ENCODE results near the gene PPP1R26.
A peak's percentile ranks its signal among the peaks of the same experiment; 100 is the strongest.
"Not testable (repeated sequence)": the region's sequence is repeated elsewhere in the genome, so short reads cannot be mapped to it uniquely, and the experiment has no call there.

The PPP1R26 gene

GRCh38 chr9:135531096-135531495 is 51.5 kb downstream of the PPP1R26 start:
- no peak for DNase-seq
- H4K91ac ChIP-seq (ENCODE audit: low read depth, low read length) = no peak overlapping the region
- no peaks in the 10 kb centered on the region for H3K79me2 ChIP-seq (ENCODE audit: control insufficient read depth, insufficient read depth, low read length, poor library complexity)

GRCh38 chr9:135533113-135533512 is 53.5 kb downstream of the PPP1R26 start:
- no peak overlapping the region for H3K4ac ChIP-seq (ENCODE audit: low read depth, low read length)
- H3K23ac ChIP-seq (ENCODE audit: low read length) = no peak overlapping the region
- no peak overlapping the region for H3K27ac ChIP-seq (ENCODE audit: low read depth, low read length)
- H4K91ac ChIP-seq (ENCODE audit: low read depth, low read length) = no peak overlapping the region
- no peaks in the 10 kb centered on the region for H3K27me3 ChIP-seq (ENCODE audit: insufficient read depth, low read length)
- no peak for DNase-seq
- no peak overlapping the region for H4K12ac ChIP-seq (ENCODE audit: low read depth, low read length)
- H3K79me1 ChIP-seq (ENCODE audit: low read length) = peaks cover 2% of the 10 kb centered on the region
- no peak overlapping the region for H2BK12ac ChIP-seq (ENCODE audit: low read length)
- H4K8ac ChIP-seq (ENCODE audit: low read depth, low read length) = no peak overlapping the region
- H3K9ac ChIP-seq (ENCODE audit: low read length) = no peak overlapping the region
- H3K79me2 ChIP-seq (ENCODE audit: control insufficient read depth, insufficient read depth, low read length, poor library complexity) = no peaks in the 10 kb centered on the region
- H3K18ac ChIP-seq (ENCODE audit: low read length) = no peak overlapping the region
- no peak overlapping the region for H2BK120ac ChIP-seq (ENCODE audit: insufficient read depth, low read length, poor library complexity)
- H3K4me2 ChIP-seq (ENCODE audit: low read length) = no peak overlapping the region
- H3K9me3 ChIP-seq (ENCODE audit: insufficient read depth, low read depth, low read length) = no peaks in the 10 kb centered on the region
- no peaks in the 10 kb centered on the region for H3K36me3 ChIP-seq (ENCODE audit: control insufficient read depth in 1 of 2, insufficient read depth in 2 of 2, low read length in 2 of 2)
- H2AFZ ChIP-seq (ENCODE audit: insufficient read depth, low read length, poor library complexity) = no peak overlapping the region
- no peak overlapping the region for H3K14ac ChIP-seq (ENCODE audit: low read length)
- H2BK5ac ChIP-seq (ENCODE audit: low read depth, low read length, poor library complexity) = no peak overlapping the region
- no peak overlapping the region for H3K4me3 ChIP-seq (ENCODE audit: low read depth, low read length)
- H2AK5ac ChIP-seq (ENCODE audit: low read length) = no peak overlapping the region
- peaks cover 0 to 10% of the 10 kb centered on the region in 2 experiments for H3K4me1 ChIP-seq (ENCODE audit: control insufficient read depth in 1 of 2, insufficient read depth in 2 of 2, low read length in 2 of 2)
- WGBS (ENCODE audit: extremely low coverage, insufficient coverage, insufficient read length) = no CpG with 5 or more reads among the region's 3 CpGs

More at GRCh38 chr9:135531096-135531495, 51.5 kb downstream of the PPP1R26 start:
- H3K4me1 ChIP-seq (ENCODE audit: control insufficient read depth in 1 of 2, insufficient read depth in 2 of 2, low read length in 2 of 2) = peaks cover 4 to 8% of the 10 kb centered on the region in 2 experiments
- H2AK5ac ChIP-seq (ENCODE audit: low read length) = no peak overlapping the region
- H3K79me1 ChIP-seq (ENCODE audit: low read length) = peaks cover 2% of the 10 kb centered on the region
- H3K4me2 ChIP-seq (ENCODE audit: low read length) = no peak overlapping the region
- no peak overlapping the region for H3K27ac ChIP-seq (ENCODE audit: low read depth, low read length)
- H3K36me3 ChIP-seq (ENCODE audit: control insufficient read depth in 1 of 2, insufficient read depth in 2 of 2, low read length in 2 of 2) = no peaks in the 10 kb centered on the region
- no peak overlapping the region for H2BK12ac ChIP-seq (ENCODE audit: low read length)
- no peak overlapping the region for H3K14ac ChIP-seq (ENCODE audit: low read length)
- H3K9me3 ChIP-seq (ENCODE audit: insufficient read depth, low read depth, low read length) = no peaks in the 10 kb centered on the region
- H3K4ac ChIP-seq (ENCODE audit: low read depth, low read length) = no peak overlapping the region
- H4K12ac ChIP-seq (ENCODE audit: low read depth, low read length) = no peak overlapping the region
- H2BK120ac ChIP-seq (ENCODE audit: insufficient read depth, low read length, poor library complexity) = no peak overlapping the region
- no peak overlapping the region for H3K9ac ChIP-seq (ENCODE audit: low read length)
- H3K23ac ChIP-seq (ENCODE audit: low read length) = no peak overlapping the region
- WGBS (ENCODE audit: extremely low coverage, insufficient coverage, insufficient read length) = no CpG with 5 or more reads among the region's 10 CpGs
- no peak overlapping the region for H3K4me3 ChIP-seq (ENCODE audit: low read depth, low read length)
- H2BK5ac ChIP-seq (ENCODE audit: low read depth, low read length, poor library complexity) = no peak overlapping the region
- H4K8ac ChIP-seq (ENCODE audit: low read depth, low read length) = no peak overlapping the region
- no peak overlapping the region for H3K18ac ChIP-seq (ENCODE audit: low read length)
- H3K27me3 ChIP-seq (ENCODE audit: insufficient read depth, low read length) = no peaks in the 10 kb centered on the region
- H2AFZ ChIP-seq (ENCODE audit: insufficient read depth, low read length, poor library complexity) = no peak overlapping the region

GRCh38 chr9:135533674-135534073 is 54.1 kb downstream of the PPP1R26 start:
- Histone ChIP-seq H3K79me2 (ENCODE audit: control insufficient read depth, insufficient read depth, low read length, poor library complexity) (no peaks in the 10 kb centered on the region), H3K4ac (ENCODE audit: low read depth, low read length) (no peak overlapping the region), H3K23ac (ENCODE audit: low read length) (no peak overlapping the region), H2BK120ac (ENCODE audit: insufficient read depth, low read length, poor library complexity) (no peak overlapping the region), H2BK12ac (ENCODE audit: low read length) (peak overlapping the region; percentile 45), H4K8ac (ENCODE audit: low read depth, low read length) (no peak overlapping the region), H3K18ac (ENCODE audit: low read length) (no peak overlapping the region), H3K79me1 (ENCODE audit: low read length) (peaks cover 2% of the 10 kb centered on the region), H2AFZ (ENCODE audit: insufficient read depth, low read length, poor library complexity) (no peak overlapping the region), H3K4me2 (ENCODE audit: low read length) (no peak overlapping the region), H3K27ac (ENCODE audit: low read depth, low read length) (no peak overlapping the region), H2BK5ac (ENCODE audit: low read depth, low read length, poor library complexity) (no peak overlapping the region), H4K12ac (ENCODE audit: low read depth, low read length) (no peak overlapping the region), H3K9me3 (ENCODE audit: insufficient read depth, low read depth, low read length) (no peaks in the 10 kb centered on the region), H3K9ac (ENCODE audit: low read length) (no peak overlapping the region), H3K4me3 (ENCODE audit: low read depth, low read length) (no peak overlapping the region), H3K27me3 (ENCODE audit: insufficient read depth, low read length) (no peaks in the 10 kb centered on the region), H3K14ac (ENCODE audit: low read length) (no peak overlapping the region), H3K4me1 (ENCODE audit: control insufficient read depth in 1 of 2, insufficient read depth in 2 of 2, low read length in 2 of 2) (peaks cover 0 to 10% of the 10 kb centered on the region in 2 experiments), H2AK5ac (ENCODE audit: low read length) (no peak overlapping the region), H3K36me3 (ENCODE audit: control insufficient read depth in 1 of 2, insufficient read depth in 2 of 2, low read length in 2 of 2) (no peaks in the 10 kb centered on the region), H4K91ac (ENCODE audit: low read depth, low read length) (peak overlapping the region; percentile 0)
- DNase-seq = no peak
- WGBS (ENCODE audit: extremely low coverage, insufficient coverage, insufficient read length) = no CpG with 5 or more reads among the region's 12 CpGs

GRCh38 chr9:135534192-135534711 is 54.7 kb downstream of the PPP1R26 start:
- H4K12ac ChIP-seq (ENCODE audit: low read depth, low read length); H3K4me2 ChIP-seq (ENCODE audit: low read length); H2BK120ac ChIP-seq (ENCODE audit: insufficient read depth, low read length, poor library complexity); H2AK5ac ChIP-seq (ENCODE audit: low read length); H3K79me1 ChIP-seq (ENCODE audit: low read length); H3K79me2 ChIP-seq (ENCODE audit: control insufficient read depth, insufficient read depth, low read length, poor library complexity); H4K8ac ChIP-seq (ENCODE audit: low read depth, low read length); H3K9me3 ChIP-seq (ENCODE audit: insufficient read depth, low read depth, low read length); H3K27me3 ChIP-seq (ENCODE audit: insufficient read depth, low read length); H3K9ac ChIP-seq (ENCODE audit: low read length); H3K36me3 ChIP-seq (ENCODE audit: control insufficient read depth in 1 of 2, insufficient read depth in 2 of 2, low read length in 2 of 2); H3K4ac ChIP-seq (ENCODE audit: low read depth, low read length); H2BK5ac ChIP-seq (ENCODE audit: low read depth, low read length, poor library complexity); H3K23ac ChIP-seq (ENCODE audit: low read length); H3K18ac ChIP-seq (ENCODE audit: low read length); H3K27ac ChIP-seq (ENCODE audit: low read depth, low read length); H2BK12ac ChIP-seq (ENCODE audit: low read length); H3K4me3 ChIP-seq (ENCODE audit: low read depth, low read length); H3K14ac ChIP-seq (ENCODE audit: low read length); H2AFZ ChIP-seq (ENCODE audit: insufficient read depth, low read length, poor library complexity); DNase-seq: not testable (repeated sequence)
- H4K91ac ChIP-seq (ENCODE audit: low read depth, low read length) = peak overlapping the region; percentile 29
- H3K4me1 ChIP-seq (ENCODE audit: control insufficient read depth in 1 of 2, insufficient read depth in 2 of 2, low read length in 2 of 2) = peaks cover 0 to 12% of the 10 kb centered on the region in 2 experiments
- no CpG with 5 or more reads among the region's 10 CpGs for WGBS (ENCODE audit: extremely low coverage, insufficient coverage, insufficient read length)

Measured in trophoblast cell (in vitro differentiated cells and primary cell).